Regular cardiac myocyte (primary cell): ENCODE data around the gene HAT1. TPM values are rescaled to one million over a fixed set of nuclear protein-coding genes. Genes with fewer than 3 reads are reported as not detected.

Experiments used
- total RNA-seq: library from RNA; depleted of rRNA; stranded (reverse); fragments of >200 nt; gene quantifications from 2 replicates; pipeline ENCODE4 v1.2.3, GENCODE V29; 2014

The HAT1 gene, protein sequence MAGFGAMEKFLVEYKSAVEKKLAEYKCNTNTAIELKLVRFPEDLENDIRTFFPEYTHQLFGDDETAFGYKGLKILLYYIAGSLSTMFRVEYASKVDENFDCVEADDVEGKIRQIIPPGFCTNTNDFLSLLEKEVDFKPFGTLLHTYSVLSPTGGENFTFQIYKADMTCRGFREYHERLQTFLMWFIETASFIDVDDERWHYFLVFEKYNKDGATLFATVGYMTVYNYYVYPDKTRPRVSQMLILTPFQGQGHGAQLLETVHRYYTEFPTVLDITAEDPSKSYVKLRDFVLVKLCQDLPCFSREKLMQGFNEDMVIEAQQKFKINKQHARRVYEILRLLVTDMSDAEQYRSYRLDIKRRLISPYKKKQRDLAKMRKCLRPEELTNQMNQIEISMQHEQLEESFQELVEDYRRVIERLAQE
- 35.0 and 83.8 TPM in 2 replicates for total RNA-seq

DNA sequence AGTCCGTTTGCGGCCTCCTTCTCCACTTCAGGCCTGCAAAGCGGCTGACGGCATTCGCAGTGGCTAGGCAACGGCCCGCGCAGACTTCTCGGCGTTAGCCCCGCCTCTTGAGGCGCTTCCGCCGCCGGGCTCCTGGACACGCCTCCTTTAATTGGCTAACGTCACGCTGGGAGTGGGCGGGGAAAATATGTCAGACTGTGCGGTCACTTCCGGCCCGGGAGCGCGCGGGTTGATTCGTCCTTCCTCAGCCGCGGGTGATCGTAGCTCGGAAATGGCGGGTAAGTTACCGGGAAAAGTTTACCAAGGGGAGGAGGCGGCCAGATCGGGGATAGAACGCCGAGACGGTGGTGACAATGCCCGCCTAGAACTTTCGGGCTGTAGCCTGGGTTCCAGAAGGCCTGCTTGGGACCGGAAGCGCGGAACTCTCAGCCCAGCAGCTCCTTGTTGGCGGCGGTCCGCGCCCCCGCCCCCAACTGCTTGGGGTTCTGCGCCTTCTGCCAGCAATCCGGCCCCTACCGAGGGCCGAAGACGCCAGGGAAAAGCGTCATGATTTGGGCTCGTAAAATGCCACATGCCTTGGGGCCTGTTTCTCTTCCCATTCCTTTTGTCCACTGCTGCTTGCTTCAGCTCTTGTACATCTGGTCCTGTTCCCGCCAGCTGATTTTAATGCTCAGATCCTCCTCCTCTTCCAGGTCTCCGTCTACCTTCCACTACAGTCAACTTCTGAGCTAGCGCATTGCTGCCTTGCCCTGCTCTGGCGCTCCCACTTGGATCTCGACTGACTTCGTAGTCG is at the start of gene HAT1:
HAT1 (plus strand) TSS at position 232 of the 793 bp plus-strand sequence; CDS start at position 272, 40 bp downstream.

DNA sequence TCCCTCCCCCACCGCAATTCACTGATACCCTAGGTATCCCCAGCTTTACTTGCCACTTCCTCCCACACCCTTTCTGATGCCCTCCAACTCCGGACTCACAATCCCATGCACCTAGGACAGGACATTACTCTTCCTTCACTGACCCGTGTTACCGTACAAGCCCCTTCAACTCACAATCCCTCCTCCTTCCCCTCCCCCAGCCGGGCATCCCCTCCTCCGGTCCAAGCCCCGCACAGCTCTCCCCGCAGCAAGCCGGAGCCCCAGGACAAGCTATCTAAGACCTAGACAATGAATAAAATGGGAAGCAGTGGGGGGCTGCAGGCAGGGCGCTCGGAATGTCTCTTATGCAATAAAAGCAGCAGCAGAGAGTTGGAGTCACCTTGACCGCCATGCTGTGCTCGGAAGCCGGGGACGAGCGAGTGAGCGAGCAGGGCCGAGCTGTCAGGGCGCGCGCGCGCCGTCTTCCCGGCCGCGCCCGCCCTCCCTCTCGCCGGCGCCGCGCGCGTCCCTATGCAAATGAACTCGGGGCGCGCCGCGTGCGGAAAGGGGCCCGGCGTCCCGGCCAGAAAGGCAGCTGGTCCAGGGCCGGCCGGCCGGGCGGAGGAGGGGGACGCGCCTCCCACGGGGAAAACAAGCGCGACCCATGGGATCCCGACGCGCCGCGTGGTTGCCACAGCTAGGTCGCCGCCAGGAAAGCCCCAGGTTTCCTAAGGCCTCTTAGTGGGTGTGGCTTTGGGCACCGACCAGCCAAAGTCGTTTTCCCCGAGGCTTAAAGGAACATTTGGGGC is 28.2 kb upstream of the HAT1 start, which contains the start of gene SLC25A12:
SLC25A12 (minus strand) TSS at position 421 of the 788 bp plus-strand sequence; CDS start at position 391, 30 bp downstream.

DNA sequence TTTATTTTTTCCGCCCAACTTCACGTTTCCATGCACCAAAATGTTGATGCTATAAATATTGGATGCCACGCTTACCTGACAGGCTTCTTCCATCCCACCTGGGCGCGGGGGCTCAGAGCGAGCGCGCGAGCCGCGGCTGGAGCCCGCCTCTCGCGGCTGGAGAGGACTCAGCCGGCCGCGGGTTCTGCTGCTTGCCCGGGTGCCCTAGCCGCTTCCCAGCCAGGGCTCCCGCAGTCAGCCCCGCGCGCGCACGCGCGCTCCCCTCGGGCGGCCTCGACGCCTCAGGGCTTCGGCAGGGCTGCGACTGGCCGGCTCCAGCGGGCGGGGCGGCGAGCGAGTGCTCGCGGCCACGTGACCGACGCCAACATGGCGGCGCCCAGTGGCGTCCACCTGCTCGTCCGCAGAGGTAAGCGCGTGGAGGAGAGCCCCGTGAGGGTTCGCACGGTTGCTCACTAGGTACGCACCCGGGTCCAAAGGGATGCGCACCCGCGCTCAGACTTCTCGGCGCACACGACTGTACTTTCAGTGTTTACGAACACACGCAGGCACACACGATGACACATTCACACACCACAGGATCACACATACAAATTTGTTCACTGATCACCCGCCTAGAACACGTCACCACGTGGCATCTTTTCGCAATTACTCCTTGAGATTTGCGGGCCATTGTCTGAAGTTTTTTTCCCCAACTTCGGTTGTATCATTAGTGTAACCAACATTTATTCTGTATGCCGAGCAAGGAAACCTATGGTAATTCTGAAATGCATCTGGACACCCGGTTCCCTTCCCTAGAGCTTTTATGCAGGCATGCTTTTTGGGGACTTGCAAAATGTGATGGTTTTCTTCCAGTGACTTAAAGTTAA is 77.6 kb downstream of the HAT1 start, which contains the start of gene METAP1D:
METAP1D (plus strand) TSS at position 350 of the 866 bp plus-strand sequence; CDS start at position 367, 17 bp downstream.

Other genes with a start within 250 kb of the HAT1 start
- 125 and 167 TPM in 2 replicates for gene DYNC1I2, start 235.0 kb upstream of the HAT1 start, total RNA-seq
- 16.6 and 21.1 TPM in 2 replicates for gene SLC25A12, start 28.2 kb upstream of the HAT1 start, total RNA-seq
- 5.4 and 6.2 TPM in 2 replicates for gene METAP1D, start 77.5 kb downstream of the HAT1 start, total RNA-seq
- under 0.01 and 2.1 TPM in 2 replicates for gene DLX1, start 163.0 kb downstream of the HAT1 start, total RNA-seq
- gene DLX2, start 180.4 kb downstream of the HAT1 start, total RNA-seq: 0.96 TPM in 1 of 2 replicates, not detected in the other